Tibial nerve (tissue), 4 donors: Measurements from ENCODE around the gene ETFA. TPM values are rescaled to one million over a fixed set of nuclear protein-coding genes. Genes with fewer than 3 reads are reported as not detected.

ENCODE experiments used
- DNase-seq, 2 donors: peaks; one replicate each; pipeline ENCODE4 v3.0.0-alpha.2; 2019; ENCODE audit warnings: low spot score in 2 of 2
- H3K27ac ChIP-seq, 4 donors: fragments of 200-600 bp; sonication (generic) in 3 of 4; one replicate each; pipeline ENCODE4 v1.5.1; 2017 to 2019; ENCODE audit warnings: mild to moderate bottlenecking in 1 of 4
- H3K27me3 ChIP-seq, 2 donors: fragments of 200-600 bp; sonication (generic) in 1 of 2; one replicate each; pipeline versions ENCODE4 v1.5.1 to v1.6.0; 2017 to 2019
- H3K36me3 ChIP-seq, 3 donors: fragments of 200-600 bp; sonication (generic); one replicate each; pipeline ENCODE4 v1.5.1; 2018 to 2019
- H3K4me1 ChIP-seq, 4 donors: fragments of 200-600 bp; sonication (generic) in 3 of 4; one replicate each; pipeline ENCODE4 v1.5.1; 2017 to 2019
- H3K4me3 ChIP-seq, 4 donors: fragments of 200-600 bp; sonication (generic) in 3 of 4; one replicate each; pipeline ENCODE4 v1.5.1; 2017 to 2019; ENCODE audit warnings: mild to moderate bottlenecking in 1 of 4, moderate library complexity in 1 of 4
- H3K9me3 ChIP-seq, 4 donors: fragments of 200-600 bp; sonication (generic) in 3 of 4; one replicate each; pipeline ENCODE4 v1.5.1; 2017 to 2019
- EP300 ChIP-seq, 2 donors: sonication (generic); formaldehyde crosslinking; IDR thresholded peaks; one replicate each; pipeline ENCODE4 v1.6.1; 2017; ENCODE audit warnings: antibody characterized with exemption in 2 of 2, mild to moderate bottlenecking in 1 of 2
- POLR2A ChIP-seq, 2 donors: fragments of 450-650 bp; IDR thresholded peaks; one replicate each; pipeline ENCODE4 v1.6.1; 2017; ENCODE audit warnings: antibody characterized with exemption in 2 of 2, mild to moderate bottlenecking in 2 of 2, moderate library complexity in 2 of 2
- WGBS, 2 donors: methylation state at CpG; one replicate each; pipeline ENCODE4 v1.1.5; 2018; 5-methylcytosine and 5-hydroxymethylcytosine counted together
- total RNA-seq, 4 donors: library from RNA; depleted of rRNA; stranded (reverse); fragments of >200 nt; gene quantifications; one replicate each; pipeline ENCODE4 v1.1.0, GENCODE V29; 2016
- TF ChIP-seq, protein P1 (sequence below), 5 experiments: fragments of 200-600 bp in 3 of 5; fragments of 450-650 bp in 2 of 5; sonication (generic) in 3 of 5; IDR thresholded peaks; one replicate each; pipeline ENCODE4 v1.5.1; 2016 to 2019; ENCODE audit warnings: antibody characterized with exemption in 5 of 5, mild to moderate bottlenecking in 3 of 5, moderate library complexity in 2 of 5

The ETFA gene
- total RNA-seq, 4 donors from 2014 or later: 59.2 to 96.9 (median 75.5) TPM

DNA sequence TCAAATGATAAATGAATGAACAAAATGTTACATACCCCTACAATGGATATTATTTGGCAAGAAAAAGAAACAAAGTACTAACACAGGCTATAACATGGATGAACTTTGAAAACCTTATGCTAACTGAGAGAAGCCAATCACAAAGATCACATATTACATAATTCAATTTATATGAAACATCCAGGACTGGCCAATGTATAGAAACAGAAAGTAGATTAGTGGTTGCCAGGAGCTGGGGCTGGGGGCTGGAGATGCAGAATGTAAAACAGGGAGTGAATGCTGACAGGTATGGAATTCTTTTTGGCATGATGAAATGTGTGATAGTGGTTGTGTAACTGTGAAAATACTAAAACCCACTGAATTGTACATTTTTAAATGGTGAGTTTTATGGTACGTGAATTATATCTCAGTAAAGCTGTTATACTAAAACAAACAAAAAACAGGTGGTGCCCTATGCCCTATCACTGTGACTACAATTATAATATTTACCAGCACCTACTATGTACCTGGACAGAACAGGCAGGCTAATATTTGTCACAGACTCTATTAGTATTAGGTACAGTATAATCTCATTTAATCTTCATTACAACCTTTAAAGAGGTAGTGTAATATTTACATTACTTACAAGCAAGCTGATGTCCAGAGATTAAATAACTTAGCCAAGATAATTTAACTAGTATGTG is 90.0 kb downstream of the ETFA start:
- Histone ChIP-seq H3K9me3 (peaks cover 0 to 3% (median 0%) of the 10 kb centered on the region in 4 donors), H3K4me1 (peaks cover 0 to 8% (median 0%) of the 10 kb centered on the region in 4 donors), H3K27ac (no peak overlapping the region), H3K27me3 (no peaks in the 10 kb centered on the region), H3K4me3 (no peak overlapping the region), H3K36me3 (peaks cover 0 to 59% (median 0%) of the 10 kb centered on the region in 3 donors)
- TF ChIP-seq, protein P1, sequence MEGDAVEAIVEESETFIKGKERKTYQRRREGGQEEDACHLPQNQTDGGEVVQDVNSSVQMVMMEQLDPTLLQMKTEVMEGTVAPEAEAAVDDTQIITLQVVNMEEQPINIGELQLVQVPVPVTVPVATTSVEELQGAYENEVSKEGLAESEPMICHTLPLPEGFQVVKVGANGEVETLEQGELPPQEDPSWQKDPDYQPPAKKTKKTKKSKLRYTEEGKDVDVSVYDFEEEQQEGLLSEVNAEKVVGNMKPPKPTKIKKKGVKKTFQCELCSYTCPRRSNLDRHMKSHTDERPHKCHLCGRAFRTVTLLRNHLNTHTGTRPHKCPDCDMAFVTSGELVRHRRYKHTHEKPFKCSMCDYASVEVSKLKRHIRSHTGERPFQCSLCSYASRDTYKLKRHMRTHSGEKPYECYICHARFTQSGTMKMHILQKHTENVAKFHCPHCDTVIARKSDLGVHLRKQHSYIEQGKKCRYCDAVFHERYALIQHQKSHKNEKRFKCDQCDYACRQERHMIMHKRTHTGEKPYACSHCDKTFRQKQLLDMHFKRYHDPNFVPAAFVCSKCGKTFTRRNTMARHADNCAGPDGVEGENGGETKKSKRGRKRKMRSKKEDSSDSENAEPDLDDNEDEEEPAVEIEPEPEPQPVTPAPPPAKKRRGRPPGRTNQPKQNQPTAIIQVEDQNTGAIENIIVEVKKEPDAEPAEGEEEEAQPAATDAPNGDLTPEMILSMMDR (IDR thresholded peaks at IDR 0.05): no peak
- TF ChIP-seq EP300 (IDR thresholded peaks at IDR 0.05): no peak
- TF ChIP-seq POLR2A (IDR thresholded peaks at IDR 0.05): no peak
- no peak for DNase-seq
- 92 to 98% methylated on average over 1 of the region's 1 CpG for WGBS, 2 donors

DNA sequence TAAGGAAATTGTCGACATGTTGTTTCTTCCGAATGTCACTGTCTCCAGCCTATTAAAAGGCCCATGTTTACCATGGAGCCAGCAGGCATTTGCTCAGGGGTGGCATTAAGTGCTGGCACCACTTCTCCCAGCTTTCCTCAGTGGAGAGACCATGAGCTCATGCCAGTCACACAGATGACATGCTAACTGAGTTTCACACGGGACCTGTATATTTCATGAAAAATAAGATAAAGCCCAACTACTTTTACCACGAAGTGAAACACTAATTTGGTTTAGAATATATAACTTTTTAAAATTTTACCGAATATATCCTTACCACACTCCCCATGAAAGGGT is 93.4 kb downstream of the ETFA start:
- Histone ChIP-seq H3K27ac (no peak overlapping the region), H3K27me3 (no peaks in the 10 kb centered on the region), H3K4me3 (no peak overlapping the region), H3K9me3 (peaks cover 0 to 3% (median 0%) of the 10 kb centered on the region in 4 donors), H3K36me3 (peaks cover 0 to 58% (median 0%) of the 10 kb centered on the region in 3 donors), H3K4me1 (peaks cover 0 to 8% (median 0%) of the 10 kb centered on the region in 4 donors)
- TF ChIP-seq POLR2A (IDR thresholded peaks at IDR 0.05) (no peak), EP300 (IDR thresholded peaks at IDR 0.05) (no peak)
- TF ChIP-seq, protein P1 (IDR thresholded peaks at IDR 0.05): no peak
- no peak for DNase-seq
- WGBS, 2 donors: 94% methylated on average over 5 of the region's 5 CpGs

DNA sequence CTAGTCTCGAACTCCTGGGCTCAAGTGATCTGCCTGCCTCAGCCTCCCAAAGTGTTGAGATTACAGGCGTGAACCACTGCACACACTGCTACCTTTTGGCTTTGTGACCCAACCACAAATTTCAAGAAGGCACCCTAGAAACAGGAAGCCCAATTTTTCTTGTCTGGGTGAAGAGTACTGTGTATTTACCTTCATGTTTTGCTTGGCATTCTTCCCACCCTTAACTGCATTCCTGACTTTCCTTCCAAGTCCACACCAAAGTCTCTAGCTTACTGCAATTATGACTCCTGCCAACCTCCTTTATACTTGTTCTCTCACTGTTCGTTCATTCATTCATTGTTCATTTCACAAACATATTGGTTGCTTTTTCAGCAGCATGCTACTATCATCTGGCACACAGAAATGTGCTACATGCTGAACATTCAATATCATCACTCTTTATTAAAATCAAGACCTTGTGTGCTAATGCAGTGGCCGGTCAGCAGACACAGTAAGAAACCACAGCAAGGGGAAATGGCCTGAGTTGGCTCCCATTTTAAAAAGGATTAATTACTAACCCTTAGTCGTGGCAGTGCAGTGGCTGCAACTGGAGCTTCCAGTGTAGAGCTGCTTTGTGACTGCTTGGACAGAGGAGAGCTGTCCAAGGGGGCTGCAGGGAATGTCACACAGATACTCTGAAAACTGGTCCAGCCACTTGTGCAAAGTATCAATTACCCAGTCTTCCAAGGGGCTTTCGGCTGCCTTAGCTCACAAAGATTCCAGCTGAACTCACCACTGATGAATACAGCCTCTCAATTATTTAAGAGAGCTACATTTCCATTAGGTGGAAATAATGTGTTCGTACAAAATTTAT is 94.0 kb downstream of the ETFA start:
- Histone ChIP-seq H3K27ac (no peak overlapping the region), H3K4me1 (peaks cover 0 to 8% (median 0%) of the 10 kb centered on the region in 4 donors), H3K9me3 (peaks cover 0 to 3% (median 0%) of the 10 kb centered on the region in 4 donors), H3K36me3 (peaks cover 0 to 58% (median 0%) of the 10 kb centered on the region in 3 donors), H3K27me3 (no peaks in the 10 kb centered on the region), H3K4me3 (no peak overlapping the region)
- WGBS, 2 donors: 76 to 81% methylated on average over 7 of the region's 7 CpGs
- TF ChIP-seq EP300 (IDR thresholded peaks at IDR 0.05) (no peak), POLR2A (IDR thresholded peaks at IDR 0.05) (no peak)
- TF ChIP-seq, protein P1 (IDR thresholded peaks at IDR 0.05): no peak
- no peak for DNase-seq

DNA sequence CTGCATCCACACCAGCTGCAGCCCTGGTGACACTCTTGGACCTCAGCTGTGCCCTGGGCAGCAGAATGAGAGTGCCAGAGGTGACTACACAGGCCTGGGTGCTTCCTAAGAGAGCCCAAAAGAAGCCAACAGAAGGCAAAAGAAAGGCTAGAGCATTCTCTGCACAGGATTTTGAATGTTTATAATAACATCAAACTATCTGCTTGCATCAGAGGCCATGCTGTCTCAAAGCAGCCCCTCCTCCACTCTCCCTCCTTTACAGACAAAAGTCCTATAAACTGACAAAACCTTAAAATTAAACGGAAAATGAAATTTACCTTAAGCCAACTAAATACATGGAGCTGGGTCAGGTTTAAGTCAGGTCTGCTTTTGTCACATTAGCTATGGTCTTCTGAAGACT is 95.6 kb downstream of the ETFA start:
- no peak for DNase-seq
- WGBS, 2 donors: 92% methylated on average over 1 of the region's 1 CpG
- no peak overlapping the region for H3K4me3 ChIP-seq
- peaks cover 0 to 3% (median 0%) of the 10 kb centered on the region in 4 donors for H3K9me3 ChIP-seq
- TF ChIP-seq POLR2A (IDR thresholded peaks at IDR 0.05): no peak
- TF ChIP-seq, protein P1 (IDR thresholded peaks at IDR 0.05): no peak
- H3K36me3 ChIP-seq: peaks cover 0 to 64% (median 0%) of the 10 kb centered on the region in 3 donors
- H3K27ac ChIP-seq: no peak overlapping the region
- H3K4me1 ChIP-seq: peaks cover 0 to 8% (median 0%) of the 10 kb centered on the region in 4 donors
- no peaks in the 10 kb centered on the region for H3K27me3 ChIP-seq

DNA sequence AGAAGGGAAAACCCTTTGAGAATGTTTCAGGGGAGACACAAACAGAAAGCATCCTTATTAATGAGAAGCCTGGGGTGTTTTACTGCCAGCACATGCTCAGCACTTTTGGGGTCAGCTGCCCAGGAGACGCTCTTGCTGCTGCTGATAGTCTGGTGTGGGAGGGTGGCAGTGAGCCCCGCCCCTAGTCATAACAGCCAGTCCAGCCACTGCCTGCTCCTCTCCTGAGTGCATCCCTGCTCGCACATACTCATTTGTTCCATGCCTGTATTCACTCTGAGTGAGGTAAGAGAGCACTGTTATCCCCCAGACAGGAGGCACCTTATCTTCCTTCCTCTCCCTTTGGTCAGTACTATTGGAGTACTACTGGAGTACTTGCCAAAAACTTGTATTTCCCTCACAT is 101.3 kb downstream of the ETFA start:
- DNase-seq: no peak

More for the DNA sequence above, 101.3 kb downstream of the ETFA start:
- TF ChIP-seq POLR2A (IDR thresholded peaks at IDR 0.05) (no peak), EP300 (IDR thresholded peaks at IDR 0.05) (no peak)
- TF ChIP-seq, protein P1 (IDR thresholded peaks at IDR 0.05): no peak
- peaks cover 0 to 4% (median 0%) of the 10 kb centered on the region in 4 donors for H3K4me1 ChIP-seq
- H3K27ac ChIP-seq: no peak overlapping the region
- H3K9me3 ChIP-seq: no peaks in the 10 kb centered on the region
- no peak overlapping the region for H3K4me3 ChIP-seq
- WGBS, 2 donors: 68 to 78% methylated on average over 3 of the region's 3 CpGs
- no peaks in the 10 kb centered on the region for H3K27me3 ChIP-seq
- peaks cover 0 to 84% (median 0%) of the 10 kb centered on the region in 3 donors for H3K36me3 ChIP-seq
